ENCODE data around the gene GALNT14.
"Not testable (repeated sequence)": the region's sequence is repeated elsewhere in the genome, so short reads cannot be mapped to it uniquely, and the experiment has no call there.

GALNT14 gene

DNA sequence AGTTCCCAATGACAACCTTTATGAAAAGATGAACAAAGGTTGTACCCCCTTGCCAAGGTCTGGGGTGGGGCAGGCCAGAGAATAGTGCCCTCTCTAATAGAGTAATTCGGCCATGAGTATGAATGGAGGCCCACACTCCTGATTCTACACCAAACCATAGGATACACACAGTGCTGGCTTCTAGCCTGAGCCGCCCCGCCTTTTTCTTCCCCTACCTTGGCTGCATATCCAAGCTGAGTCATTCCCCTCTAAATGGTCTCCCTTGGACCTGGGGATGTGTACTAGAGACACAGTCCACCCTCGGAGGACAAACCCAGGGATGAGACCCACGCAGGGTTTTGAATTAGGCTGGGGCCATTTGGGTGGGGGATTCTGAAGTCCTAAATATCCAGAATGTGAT, 223.8 kb downstream of the GALNT14 start:
- H3K4me3 ChIP-seq (ENCODE audit: low read length): no peak overlapping the region
- H3K9me3 ChIP-seq (ENCODE audit: control insufficient read depth, insufficient read depth, low read length): no peaks in the 10 kb centered on the region
- no CpG with 5 or more reads among the region's 5 CpGs for WGBS (ENCODE audit: insufficient coverage, insufficient read length)
- H3K27me3 ChIP-seq (ENCODE audit: control insufficient read depth, insufficient read depth, low read length): no peaks in the 10 kb centered on the region
- no peak overlapping the region for H3K27ac ChIP-seq (ENCODE audit: low read length)
- no peak for DNase-seq (ENCODE audit: low read depth, low spot score)
- H3K4me1 ChIP-seq (ENCODE audit: control insufficient read depth, insufficient read depth, low read length): no peaks in the 10 kb centered on the region; the same call in none of the 2 replicates
- H3K36me3 ChIP-seq (ENCODE audit: control insufficient read depth, insufficient read depth, low read length): no peaks in the 10 kb centered on the region

DNA sequence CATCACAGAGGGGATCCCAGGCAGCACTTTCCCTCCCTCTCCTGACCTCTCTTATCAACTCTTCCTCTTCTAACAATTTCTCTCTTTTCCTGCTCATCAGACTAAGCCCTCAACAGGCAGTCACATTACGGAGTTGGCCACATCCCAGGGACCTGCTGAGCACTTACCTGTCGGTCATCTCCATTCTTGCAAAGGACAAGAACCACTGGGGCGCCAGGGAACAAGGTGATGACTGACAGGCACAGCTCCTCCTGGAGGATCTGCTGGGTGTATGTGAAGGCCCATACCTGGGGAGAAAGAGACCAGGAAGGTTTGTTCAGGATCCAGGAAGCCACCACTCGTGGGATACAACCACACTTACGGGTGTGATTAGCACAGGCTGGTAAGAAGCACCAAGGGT, 226.2 kb downstream of the GALNT14 start:
- H3K27ac ChIP-seq (ENCODE audit: low read length): no peak overlapping the region
- WGBS (ENCODE audit: insufficient coverage, insufficient read length): no CpG with 5 or more reads among the region's 5 CpGs
- H3K27me3 ChIP-seq (ENCODE audit: control insufficient read depth, insufficient read depth, low read length): no peaks in the 10 kb centered on the region
- DNase-seq (ENCODE audit: low read depth, low spot score): no peak
- no peaks in the 10 kb centered on the region for H3K36me3 ChIP-seq (ENCODE audit: control insufficient read depth, insufficient read depth, low read length)
- H3K4me3 ChIP-seq (ENCODE audit: low read length): no peak overlapping the region
- H3K9me3 ChIP-seq (ENCODE audit: control insufficient read depth, insufficient read depth, low read length): no peaks in the 10 kb centered on the region
- H3K4me1 ChIP-seq (ENCODE audit: control insufficient read depth, insufficient read depth, low read length): no peaks in the 10 kb centered on the region; the same call in none of the 2 replicates

DNA sequence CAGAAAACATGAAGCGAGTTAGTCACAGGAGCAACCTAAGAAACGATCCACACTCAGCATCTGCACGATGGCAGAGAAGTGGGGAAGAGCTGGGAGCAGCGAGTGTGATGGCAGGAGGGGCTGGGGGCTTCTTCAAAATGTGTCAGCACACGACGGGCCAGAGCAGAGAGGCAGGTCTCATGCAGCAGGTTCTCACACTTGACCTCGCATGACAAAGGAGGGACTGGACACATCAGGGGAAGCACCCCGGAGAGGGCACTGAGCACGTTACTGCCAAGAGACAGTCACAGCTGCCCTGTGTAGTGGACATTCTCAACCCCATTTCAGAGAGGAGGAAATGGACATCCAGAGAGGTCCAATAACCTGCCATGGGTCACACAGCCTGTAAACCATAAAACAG, 226.9 kb downstream of the GALNT14 start:
- Histone ChIP-seq H3K4me1 (ENCODE audit: control insufficient read depth, insufficient read depth, low read length) (no peaks in the 10 kb centered on the region; the same call in none of the 2 replicates), H3K27ac (ENCODE audit: low read length) (no peak overlapping the region), H3K27me3 (ENCODE audit: control insufficient read depth, insufficient read depth, low read length) (no peaks in the 10 kb centered on the region), H3K4me3 (ENCODE audit: low read length) (no peak overlapping the region), H3K36me3 (ENCODE audit: control insufficient read depth, insufficient read depth, low read length) (no peaks in the 10 kb centered on the region), H3K9me3 (ENCODE audit: control insufficient read depth, insufficient read depth, low read length) (no peaks in the 10 kb centered on the region)
- no CpG with 5 or more reads among the region's 9 CpGs for WGBS (ENCODE audit: insufficient coverage, insufficient read length)
- no peak for DNase-seq (ENCODE audit: low read depth, low spot score)

GRCh38 chr2:30910686-30911085, 227.6 kb downstream of the GALNT14 start:
- WGBS (ENCODE audit: insufficient coverage, insufficient read length): no CpG with 5 or more reads among the region's 7 CpGs
- H3K4me3 ChIP-seq (ENCODE audit: low read length): no peak overlapping the region
- no peaks in the 10 kb centered on the region; the same call in none of the 2 replicates for H3K4me1 ChIP-seq (ENCODE audit: control insufficient read depth, insufficient read depth, low read length)
- H3K27ac ChIP-seq (ENCODE audit: low read length): no peak overlapping the region
- no peak for DNase-seq (ENCODE audit: low read depth, low spot score)
- H3K9me3 ChIP-seq (ENCODE audit: control insufficient read depth, insufficient read depth, low read length): no peaks in the 10 kb centered on the region
- no peaks in the 10 kb centered on the region for H3K36me3 ChIP-seq (ENCODE audit: control insufficient read depth, insufficient read depth, low read length)
- no peaks in the 10 kb centered on the region for H3K27me3 ChIP-seq (ENCODE audit: control insufficient read depth, insufficient read depth, low read length)

DNA sequence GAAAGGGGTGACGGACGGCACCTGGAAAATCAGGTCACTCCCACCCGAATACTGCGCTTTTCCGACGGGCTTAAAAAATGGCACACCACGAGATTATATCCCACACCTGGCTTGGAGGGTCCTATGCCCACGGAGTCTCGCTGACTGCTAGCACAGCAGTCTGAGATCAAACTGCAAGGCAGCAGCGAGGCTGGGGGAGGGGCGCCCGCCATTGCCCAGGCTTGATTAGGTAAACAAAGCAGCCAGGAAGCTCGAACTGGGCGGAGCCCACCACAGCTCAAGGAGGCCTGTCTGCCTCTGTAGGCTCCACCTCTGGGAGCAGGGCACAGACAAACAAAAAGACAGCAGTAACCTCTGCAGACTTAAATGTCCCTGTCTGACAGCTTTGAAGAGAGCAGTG, 233.8 kb downstream of the GALNT14 start:
- not testable (repeated sequence) for H3K36me3 ChIP-seq (ENCODE audit: control insufficient read depth, insufficient read depth, low read length); H3K4me3 ChIP-seq (ENCODE audit: low read length); H3K27me3 ChIP-seq (ENCODE audit: control insufficient read depth, insufficient read depth, low read length); DNase-seq (ENCODE audit: low read depth, low spot score); H3K27ac ChIP-seq (ENCODE audit: low read length); H3K9me3 ChIP-seq (ENCODE audit: control insufficient read depth, insufficient read depth, low read length); H3K4me1 ChIP-seq (ENCODE audit: control insufficient read depth, insufficient read depth, low read length)
- WGBS (ENCODE audit: insufficient coverage, insufficient read length): no CpG with 5 or more reads among the region's 14 CpGs

GRCh38 chr2:30903326-30903725, 234.9 kb downstream of the GALNT14 start:
- no peaks in the 10 kb centered on the region for H3K27me3 ChIP-seq (ENCODE audit: control insufficient read depth, insufficient read depth, low read length)
- no peak for DNase-seq (ENCODE audit: low read depth, low spot score)
- H3K9me3 ChIP-seq (ENCODE audit: control insufficient read depth, insufficient read depth, low read length): no peaks in the 10 kb centered on the region
- H3K4me3 ChIP-seq (ENCODE audit: low read length): no peak overlapping the region
- H3K27ac ChIP-seq (ENCODE audit: low read length): no peak overlapping the region
- no peaks in the 10 kb centered on the region for H3K36me3 ChIP-seq (ENCODE audit: control insufficient read depth, insufficient read depth, low read length)
- no CpG with 5 or more reads among the region's 5 CpGs for WGBS (ENCODE audit: insufficient coverage, insufficient read length)
- H3K4me1 ChIP-seq (ENCODE audit: control insufficient read depth, insufficient read depth, low read length): no peaks in the 10 kb centered on the region

GRCh38 chr2:30900381-30900780, 237.9 kb downstream of the GALNT14 start:
- no peak overlapping the region for H3K4me3 ChIP-seq (ENCODE audit: low read length)
- no peaks in the 10 kb centered on the region for H3K4me1 ChIP-seq (ENCODE audit: control insufficient read depth, insufficient read depth, low read length)
- H3K27ac ChIP-seq (ENCODE audit: low read length): no peak overlapping the region
- DNase-seq (ENCODE audit: low read depth, low spot score): no peak
- no peaks in the 10 kb centered on the region for H3K27me3 ChIP-seq (ENCODE audit: control insufficient read depth, insufficient read depth, low read length)
- H3K36me3 ChIP-seq (ENCODE audit: control insufficient read depth, insufficient read depth, low read length): no peaks in the 10 kb centered on the region
- no peaks in the 10 kb centered on the region for H3K9me3 ChIP-seq (ENCODE audit: control insufficient read depth, insufficient read depth, low read length)
- WGBS (ENCODE audit: insufficient coverage, insufficient read length): no CpG with 5 or more reads among the region's 5 CpGs

GRCh38 chr2:30899516-30900054, 238.7 kb downstream of the GALNT14 start:
- H3K4me1 ChIP-seq (ENCODE audit: control insufficient read depth, insufficient read depth, low read length): no peaks in the 10 kb centered on the region
- no peaks in the 10 kb centered on the region for H3K36me3 ChIP-seq (ENCODE audit: control insufficient read depth, insufficient read depth, low read length)
- no CpG with 5 or more reads among the region's 14 CpGs for WGBS (ENCODE audit: insufficient coverage, insufficient read length)
- H3K27ac ChIP-seq (ENCODE audit: low read length): no peak overlapping the region
- no peak overlapping the region for H3K4me3 ChIP-seq (ENCODE audit: low read length)
- H3K27me3 ChIP-seq (ENCODE audit: control insufficient read depth, insufficient read depth, low read length): no peaks in the 10 kb centered on the region
- no peak for DNase-seq (ENCODE audit: low read depth, low spot score)
- no peaks in the 10 kb centered on the region for H3K9me3 ChIP-seq (ENCODE audit: control insufficient read depth, insufficient read depth, low read length)

DNA sequence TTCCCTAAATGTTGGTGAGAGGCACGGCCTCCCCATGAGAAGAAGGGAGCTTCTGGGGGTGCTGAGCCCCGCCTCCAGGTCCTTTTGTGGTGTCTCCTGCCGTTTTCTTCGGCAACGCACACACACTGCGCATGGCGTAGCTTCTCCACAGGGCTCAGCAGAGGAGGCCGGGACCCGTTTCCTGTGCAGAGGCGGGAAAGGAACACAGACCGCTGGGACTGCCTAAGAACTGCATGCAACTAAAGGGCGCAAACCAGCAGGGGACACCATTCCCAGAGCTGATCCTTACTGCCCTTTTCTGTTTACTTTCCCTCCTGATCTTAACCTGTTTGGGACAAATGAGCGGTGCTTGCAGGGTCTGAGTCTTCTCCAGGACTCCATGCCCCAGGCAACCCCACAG, 240.7 kb downstream of the GALNT14 start:
- WGBS (ENCODE audit: insufficient coverage, insufficient read length): no CpG with 5 or more reads among the region's 13 CpGs
- no peaks in the 10 kb centered on the region for H3K27me3 ChIP-seq (ENCODE audit: control insufficient read depth, insufficient read depth, low read length)
- no peak overlapping the region for H3K4me3 ChIP-seq (ENCODE audit: low read length)
- H3K4me1 ChIP-seq (ENCODE audit: control insufficient read depth, insufficient read depth, low read length): no peaks in the 10 kb centered on the region
- H3K27ac ChIP-seq (ENCODE audit: low read length): no peak overlapping the region
- no peaks in the 10 kb centered on the region for H3K9me3 ChIP-seq (ENCODE audit: control insufficient read depth, insufficient read depth, low read length)
- no peaks in the 10 kb centered on the region for H3K36me3 ChIP-seq (ENCODE audit: control insufficient read depth, insufficient read depth, low read length)
- no peak for DNase-seq (ENCODE audit: low read depth, low spot score)

- no CpG with 5 or more reads among the region's 5 CpGs for WGBS (ENCODE audit: insufficient coverage, insufficient read length)
- Histone ChIP-seq H3K27ac (ENCODE audit: low read length) (no peak overlapping the region), H3K27me3 (ENCODE audit: control insufficient read depth, insufficient read depth, low read length) (no peaks in the 10 kb centered on the region), H3K9me3 (ENCODE audit: control insufficient read depth, insufficient read depth, low read length) (no peaks in the 10 kb centered on the region), H3K4me3 (ENCODE audit: low read length) (no peak overlapping the region), H3K36me3 (ENCODE audit: control insufficient read depth, insufficient read depth, low read length) (no peaks in the 10 kb centered on the region), H3K4me1 (ENCODE audit: control insufficient read depth, insufficient read depth, low read length) (no peaks in the 10 kb centered on the region)
- DNase-seq (ENCODE audit: low read depth, low spot score): no peak
Observed at GRCh38 chr2:30894498-30895119, 243.6 kb downstream of the GALNT14 start.

- Histone ChIP-seq H3K4me3 (ENCODE audit: low read length) (no peak overlapping the region), H3K27ac (ENCODE audit: low read length) (no peak overlapping the region), H3K9me3 (ENCODE audit: control insufficient read depth, insufficient read depth, low read length) (no peaks in the 10 kb centered on the region), H3K27me3 (ENCODE audit: control insufficient read depth, insufficient read depth, low read length) (no peaks in the 10 kb centered on the region), H3K36me3 (ENCODE audit: control insufficient read depth, insufficient read depth, low read length) (no peaks in the 10 kb centered on the region), H3K4me1 (ENCODE audit: control insufficient read depth, insufficient read depth, low read length) (peaks cover 7% of the 10 kb centered on the region; the same call in 1 of the 2 replicates)
- no peak for DNase-seq (ENCODE audit: low read depth, low spot score)
- WGBS (ENCODE audit: insufficient coverage, insufficient read length): no CpG with 5 or more reads among the region's 7 CpGs
Observed at GRCh38 chr2:30888852-30889409, 249.3 kb downstream of the GALNT14 start.

Measured in iPS DF 6.9 (cell line).